Gastrocnemius medialis (tissue), 4 donors: ENCODE measurements around the gene URAD. TPM values are rescaled to one million over a fixed set of nuclear protein-coding genes. Genes with fewer than 3 reads are reported as not detected.

ENCODE experiments used
- ATAC-seq, 2 donors: fragments of 150-250 bp; one replicate each; pipeline ENCODE4 v1.9.1; 2016
- DNase-seq, 2 donors: peaks; one replicate each; pipeline ENCODE4 v3.0.0-alpha.2; 2019
- H3K27ac ChIP-seq, 4 donors: fragments of 200-600 bp; sonication (generic); 1 replicate in 1 of 4; 2 replicates in 3 of 4; pipeline ENCODE4 v1.5.1; 2016 to 2018; ENCODE audit warnings: mild to moderate bottlenecking in 2 of 4, moderate library complexity in 1 of 4
- H3K27me3 ChIP-seq, 3 donors: fragments of 200-600 bp; sonication (generic) in 2 of 3; 1 replicate in 1 of 3; 2 replicates in 2 of 3; pipeline versions ENCODE4 v1.5.1 to v1.6.0; 2016 to 2019; ENCODE audit warnings: mild to moderate bottlenecking in 1 of 3, moderate library complexity in 1 of 3
- H3K36me3 ChIP-seq, 2 donors: fragments of 200-600 bp; sonication (generic) in 1 of 2; one replicate each; pipeline ENCODE4 v1.5.1; 2017 to 2018
- H3K4me1 ChIP-seq, 2 donors: fragments of 200-600 bp; sonication (generic) in 1 of 2; one replicate each; pipeline ENCODE4 v1.5.1; 2016 to 2017; ENCODE audit warnings: mild to moderate bottlenecking in 2 of 2
- H3K4me3 ChIP-seq, 4 donors: fragments of 200-600 bp; sonication (generic) in 3 of 4; 1 replicate in 1 of 4; 2 replicates in 3 of 4; pipeline ENCODE4 v1.5.1; 2016 to 2019; ENCODE audit warnings: mild to moderate bottlenecking in 2 of 4
- H3K9me3 ChIP-seq, 3 donors: fragments of 200-600 bp; sonication (generic) in 2 of 3; 1 replicate in 1 of 3; 2 replicates in 2 of 3; pipeline ENCODE4 v1.5.1; 2016 to 2019
- POLR2A ChIP-seq, 2 donors: fragments of 450-650 bp; IDR thresholded peaks; one replicate each; pipeline ENCODE4 v1.6.1; 2017; ENCODE audit warnings: antibody characterized with exemption in 2 of 2, mild to moderate bottlenecking in 2 of 2, moderate library complexity in 2 of 2
- in situ Hi-C, 4 donors: fragments of 200-750 bp; cut with MboI; loops; one replicate each; pipeline versions ENCODE4 v1.15.0 to v1.8.0; 2017; ENCODE audit warnings: low sequenced_read_pairs in 4 of 4
- intact Hi-C: fragments of 100-400 bp; cut with DNase I; formaldehyde crosslinking; loops from one replicate; pipeline ENCODE4 v1.15.1; 2023; ENCODE audit warnings: low total_unique reads
- total RNA-seq, 4 donors: library from RNA; depleted of rRNA; stranded (reverse); fragments of >200 nt; gene quantifications; one replicate each; pipeline versions ENCODE4 v1.1.0 to v1.2.3, GENCODE V29; 2016
- TF ChIP-seq, protein P1 (sequence below), 5 experiments: fragments of 450-650 bp in 3 of 5; fragments of 200-600 bp in 2 of 5; sonication (generic) in 2 of 5; IDR thresholded peaks in 4 of 5; conservative IDR thresholded peaks in 1 of 5; 1 replicate in 4 of 5; 2 replicates in 1 of 5; pipeline ENCODE4 v1.5.1; 2016 to 2019; ENCODE audit warnings: antibody characterized with exemption in 5 of 5, mild to moderate bottlenecking in 3 of 5, moderate library complexity in 3 of 5

Gene URAD
- total RNA-seq, 4 donors from 2014 or later = not detected

DNA sequence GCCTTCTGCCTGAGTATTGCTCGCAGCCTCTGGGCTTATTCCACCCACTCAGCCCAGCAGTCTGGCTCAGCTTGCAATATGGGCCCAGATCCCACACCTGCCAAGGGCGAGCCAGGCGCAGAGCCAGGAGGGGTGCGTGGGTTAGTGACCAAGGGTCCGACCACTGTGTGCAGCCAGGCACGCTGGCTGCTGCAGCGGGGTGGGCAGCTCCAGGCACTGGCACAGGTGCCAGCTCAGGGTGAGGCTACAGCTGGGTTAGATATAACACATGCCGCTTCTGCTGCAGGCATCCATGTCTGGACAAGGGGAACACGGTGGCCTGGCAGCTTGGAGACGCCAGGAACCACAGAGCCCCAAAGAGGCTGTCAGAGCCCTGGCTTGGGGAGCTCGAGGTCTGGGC, 12.6 kb upstream of the URAD start:
- TF ChIP-seq, protein P1, sequence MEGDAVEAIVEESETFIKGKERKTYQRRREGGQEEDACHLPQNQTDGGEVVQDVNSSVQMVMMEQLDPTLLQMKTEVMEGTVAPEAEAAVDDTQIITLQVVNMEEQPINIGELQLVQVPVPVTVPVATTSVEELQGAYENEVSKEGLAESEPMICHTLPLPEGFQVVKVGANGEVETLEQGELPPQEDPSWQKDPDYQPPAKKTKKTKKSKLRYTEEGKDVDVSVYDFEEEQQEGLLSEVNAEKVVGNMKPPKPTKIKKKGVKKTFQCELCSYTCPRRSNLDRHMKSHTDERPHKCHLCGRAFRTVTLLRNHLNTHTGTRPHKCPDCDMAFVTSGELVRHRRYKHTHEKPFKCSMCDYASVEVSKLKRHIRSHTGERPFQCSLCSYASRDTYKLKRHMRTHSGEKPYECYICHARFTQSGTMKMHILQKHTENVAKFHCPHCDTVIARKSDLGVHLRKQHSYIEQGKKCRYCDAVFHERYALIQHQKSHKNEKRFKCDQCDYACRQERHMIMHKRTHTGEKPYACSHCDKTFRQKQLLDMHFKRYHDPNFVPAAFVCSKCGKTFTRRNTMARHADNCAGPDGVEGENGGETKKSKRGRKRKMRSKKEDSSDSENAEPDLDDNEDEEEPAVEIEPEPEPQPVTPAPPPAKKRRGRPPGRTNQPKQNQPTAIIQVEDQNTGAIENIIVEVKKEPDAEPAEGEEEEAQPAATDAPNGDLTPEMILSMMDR (IDR thresholded peaks at IDR 0.05 in 4 of 5, conservative IDR thresholded peaks at IDR 0.05 in 1 of 5) = no peak
- TF ChIP-seq POLR2A (IDR thresholded peaks at IDR 0.05) = no peak
- H3K27ac ChIP-seq = no peak overlapping the region
- no peaks in the 10 kb centered on the region for H3K27me3 ChIP-seq
- H3K4me1 ChIP-seq = no peaks in the 10 kb centered on the region
- no peak for ATAC-seq
- in situ Hi-C loops (no loop called here), intact Hi-C loops (no loop called here)
- no peak for DNase-seq
- no peaks in the 10 kb centered on the region for H3K9me3 ChIP-seq
- no peak overlapping the region for H3K4me3 ChIP-seq
- H3K36me3 ChIP-seq = no peaks in the 10 kb centered on the region

DNA sequence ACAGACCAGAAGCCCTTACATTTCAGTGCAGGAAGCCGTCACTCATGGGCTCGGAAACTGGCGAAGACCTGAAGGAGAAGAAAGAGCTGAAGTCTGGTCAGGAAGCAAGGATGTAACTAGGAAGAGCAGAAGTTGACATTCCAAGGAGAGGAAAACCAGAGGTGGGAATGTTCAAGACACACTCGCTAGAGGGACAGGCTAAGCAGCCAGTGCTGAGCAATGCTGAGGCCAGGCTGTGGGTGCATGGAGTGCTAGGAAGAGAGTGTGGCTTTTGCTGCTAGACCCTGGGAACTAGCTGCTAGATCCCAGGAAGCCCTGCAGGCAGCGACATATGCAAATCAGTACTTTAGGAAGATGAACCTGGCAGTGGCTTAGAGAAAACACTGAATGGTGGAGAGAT, 12.1 kb upstream of the URAD start:
- Histone ChIP-seq H3K27ac (no peak overlapping the region), H3K4me1 (no peaks in the 10 kb centered on the region), H3K36me3 (no peaks in the 10 kb centered on the region), H3K9me3 (no peaks in the 10 kb centered on the region), H3K4me3 (no peak overlapping the region), H3K27me3 (no peaks in the 10 kb centered on the region)
- ATAC-seq = no peak
- in situ Hi-C loops (no loop called here), intact Hi-C loops (no loop called here)
- DNase-seq = no peak
- TF ChIP-seq, protein P1 (IDR thresholded peaks at IDR 0.05 in 4 of 5, conservative IDR thresholded peaks at IDR 0.05 in 1 of 5) = no peak
- TF ChIP-seq POLR2A (IDR thresholded peaks at IDR 0.05) = no peak

DNA sequence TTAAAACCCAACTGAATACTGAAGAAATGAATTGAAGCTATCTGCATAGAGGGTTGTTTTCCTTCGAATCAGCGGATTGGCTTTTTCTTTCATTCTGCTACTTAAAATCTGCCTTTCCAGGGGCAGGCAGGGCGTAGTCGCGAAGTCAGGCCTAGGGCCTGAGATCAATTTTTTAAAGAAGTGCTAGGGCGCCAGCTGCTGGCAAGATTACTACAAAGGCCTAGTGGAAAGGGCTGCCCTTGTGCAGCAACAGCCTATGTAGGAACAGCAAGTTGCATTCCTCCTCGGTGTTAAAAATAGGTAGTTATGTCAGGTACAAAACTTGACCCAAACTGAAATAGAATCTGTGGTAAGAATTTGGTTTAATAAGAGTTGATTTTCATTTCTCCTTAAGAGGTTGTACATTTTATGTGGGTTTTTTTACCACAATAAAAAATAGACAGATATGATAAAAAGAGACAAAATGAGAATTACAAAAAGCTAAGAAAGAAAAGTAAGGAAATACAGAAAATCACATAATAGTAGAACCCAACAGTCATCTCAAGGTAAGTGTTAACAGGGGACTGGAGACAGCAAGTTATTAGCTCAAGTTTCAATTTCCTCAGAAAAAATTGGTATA, 9.5 kb upstream of the URAD start:
- H3K27me3 ChIP-seq = no peaks in the 10 kb centered on the region
- intact Hi-C loops (no loop called here), in situ Hi-C loops (loop anchor here in 3 of 4 donors (25.0 kb wide), 4 partner anchors 161 to 1011 kb away; no protein-coding TSS in a partner anchor)
- no peaks in the 10 kb centered on the region for H3K9me3 ChIP-seq
- ATAC-seq (no peak), DNase-seq (no peak)
- no peaks in the 10 kb centered on the region for H3K36me3 ChIP-seq
- TF ChIP-seq POLR2A (IDR thresholded peaks at IDR 0.05) = no peak
- TF ChIP-seq, protein P1 (IDR thresholded peaks at IDR 0.05 in 4 of 5, conservative IDR thresholded peaks at IDR 0.05 in 1 of 5) = no peak
- H3K4me1 ChIP-seq = no peaks in the 10 kb centered on the region
- H3K27ac ChIP-seq = no peak overlapping the region
- H3K4me3 ChIP-seq = no peak overlapping the region

DNA sequence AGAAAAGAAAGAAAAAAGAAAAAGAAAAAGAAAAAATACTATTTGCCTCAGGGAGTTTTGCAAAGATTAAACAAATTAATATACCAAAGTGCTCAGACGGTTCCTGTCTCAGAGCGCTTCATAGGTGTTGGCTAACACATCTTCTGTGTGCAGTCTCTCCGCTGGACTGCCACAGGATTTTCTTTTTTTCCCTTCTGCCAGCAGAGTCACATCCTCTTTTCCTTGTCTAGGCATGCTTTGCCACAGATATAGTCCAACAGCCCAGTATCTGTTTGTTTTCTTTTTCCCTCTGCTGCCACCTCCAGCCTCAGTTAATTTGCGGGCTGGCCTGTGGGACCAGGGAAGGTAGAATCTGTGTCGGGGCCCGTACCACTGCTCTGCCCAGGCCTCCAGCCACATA, 3.4 kb upstream of the URAD start:
- TF ChIP-seq, protein P1 (IDR thresholded peaks at IDR 0.05 in 4 of 5, conservative IDR thresholded peaks at IDR 0.05 in 1 of 5) = no peak
- no peak for TF ChIP-seq POLR2A (IDR thresholded peaks at IDR 0.05)
- no peak overlapping the region for H3K4me3 ChIP-seq
- in situ Hi-C loops = loop anchor here in 3 of 4 donors (25.0 kb wide), 4 partner anchors 155 to 1005 kb away; no protein-coding TSS in a partner anchor
- H3K27me3 ChIP-seq = peaks cover 0 to 11% (median 3%) of the 10 kb centered on the region in 3 donors
- H3K27ac ChIP-seq = no peak overlapping the region
- H3K36me3 ChIP-seq = no peaks in the 10 kb centered on the region
- no peak for ATAC-seq
- H3K4me1 ChIP-seq = no peaks in the 10 kb centered on the region
- intact Hi-C loops = no loop called here
- H3K9me3 ChIP-seq = no peaks in the 10 kb centered on the region
- DNase-seq = no peak
